H1 (cell line): ENCODE results near the gene GLRB. TPM values are rescaled to one million over a fixed set of nuclear protein-coding genes. Genes with fewer than 3 reads are reported as not detected.

Experiments used
- CTCF ChIA-PET: fragments of 300-600 bp; sonication (Branson Sonifier 250); formaldehyde crosslinking; loops from one replicate; lab custom pipeline; 2021; ENCODE audit not compliant: partially characterized antibody; lab: Charles Lee
- POLR2A ChIA-PET: fragments of 300-600 bp; sonication (Branson Sonifier 250); formaldehyde crosslinking; loops from one replicate; lab custom pipeline; 2021; ENCODE audit warnings: inconsistent platforms; ENCODE audit not compliant: partially characterized antibody; lab: Charles Lee
- DNase-seq, 2 experiments: peaks; one replicate each; pipeline versions ENCODE4 v3.0.0 to v3.0.0-alpha.2; 2010 to 2022; ENCODE audit warnings: low spot score in 2 of 2, low read depth in 1 of 2, mixed read lengths in 1 of 2
- FAIRE-seq: peaks from 2 replicates; lab custom pipeline; 2011; peaks lifted over from hg19 to GRCh38; lab: Jason Lieb, UNC
- H2AFZ ChIP-seq: 2 replicates; pipeline ENCODE4 v1.8.1; 2012; ENCODE audit warnings: low read length, inconsistent platforms
- H2AK5ac ChIP-seq: 2 replicates; pipeline ENCODE4 v1.6.1; 2013; ENCODE audit warnings: low read depth, low read length
- H2BK120ac ChIP-seq: replicated peaks from 2 replicates; pipeline ENCODE3; 2013; ENCODE audit warnings: low read depth, low read length, inconsistent platforms
- H2BK12ac ChIP-seq: 2 replicates; pipeline ENCODE4 v1.6.1; 2013; ENCODE audit warnings: low read depth, low read length
- H2BK15ac ChIP-seq: 2 replicates; pipeline ENCODE4 v1.6.1; 2013; ENCODE audit warnings: low read length
- H2BK20ac ChIP-seq: 2 replicates; pipeline ENCODE4 v1.6.1; 2013; ENCODE audit warnings: low read length
- H2BK5ac ChIP-seq: 2 replicates; pipeline ENCODE4 v1.6.1; 2013; ENCODE audit warnings: low read depth, low read length
- H3K14ac ChIP-seq: 2 replicates; pipeline ENCODE4 v1.6.1; 2013; ENCODE audit warnings: inconsistent platforms; ENCODE audit not compliant: insufficient read length
- H3K18ac ChIP-seq: 2 replicates; pipeline ENCODE4 v1.6.1; 2013; ENCODE audit warnings: low read length; ENCODE audit errors: extremely low read depth
- H3K23ac ChIP-seq: 2 replicates; pipeline ENCODE4 v1.6.1; 2013; ENCODE audit warnings: inconsistent platforms; ENCODE audit not compliant: insufficient read length
- H3K23me2 ChIP-seq: 2 replicates; pipeline ENCODE4 v1.6.1; 2013; ENCODE audit warnings: low read depth, low read length
- H3K27ac ChIP-seq: 2 replicates; pipeline ENCODE4 v1.6.1; 2011; ENCODE audit warnings: low read depth, low read length, inconsistent platforms
- H3K27me3 ChIP-seq, 4 experiments: replicated peaks in 1 of 4; 1 replicate in 1 of 4; 2 replicates in 3 of 4; pipeline versions ENCODE4 v1.6.1 to v1.8.1; 2011 to 2013; ENCODE audit warnings: low read length in 3 of 4, mild to moderate bottlenecking in 3 of 4, inconsistent platforms in 2 of 4, mixed read lengths in 2 of 4, moderate library complexity in 1 of 4; ENCODE audit not compliant: control insufficient read depth in 3 of 4, insufficient read depth in 3 of 4; ENCODE audit errors: extremely low read depth in 1 of 4
- H3K36me3 ChIP-seq, 4 experiments: 2 replicates each; pipeline versions ENCODE4 v1.6.1 to v1.8.1; 2011 to 2013; ENCODE audit warnings: mild to moderate bottlenecking in 4 of 4, low read length in 3 of 4, moderate library complexity in 2 of 4, control low read depth in 1 of 4, inconsistent platforms in 1 of 4; ENCODE audit not compliant: insufficient read depth in 4 of 4, control insufficient read depth in 2 of 4
- H3K4ac ChIP-seq: replicated peaks from 2 replicates; pipeline ENCODE3; 2013; ENCODE audit warnings: low read length, low read depth, mixed read lengths, inconsistent platforms; ENCODE audit not compliant: insufficient read length
- H3K4me1 ChIP-seq, 4 experiments: replicated peaks in 1 of 4; 1 replicate in 1 of 4; 2 replicates in 3 of 4; pipeline versions ENCODE4 v1.6.1 to v1.8.1; 2011 to 2013; ENCODE audit warnings: low read length in 3 of 4, inconsistent platforms in 2 of 4, mixed read lengths in 1 of 4; ENCODE audit not compliant: insufficient read depth in 4 of 4, control insufficient read depth in 3 of 4
- H3K4me2 ChIP-seq, 2 experiments: 2 replicates each; pipeline versions ENCODE4 v1.6.1 to v1.8.1; 2011 to 2013; ENCODE audit warnings: low read depth in 2 of 2, low read length in 2 of 2, control low read depth in 1 of 2, inconsistent platforms in 1 of 2, mild to moderate bottlenecking in 1 of 2; ENCODE audit not compliant: insufficient read depth in 1 of 2
- H3K4me3 ChIP-seq, 4 experiments: fragments of 200-600, 300-600 bp in 1 of 4; sonication (generic), shearing (Covaris generic), sonication (Bioruptor Twin) in 1 of 4; 2 replicates each; pipeline versions ENCODE4 v1.5.1 to v1.8.1; 2011 to 2016; ENCODE audit warnings: low read length in 4 of 4, low read depth in 3 of 4, control low read depth in 2 of 4, inconsistent platforms in 2 of 4, mild to moderate bottlenecking in 2 of 4, mixed read lengths in 1 of 4, moderate library complexity in 1 of 4; ENCODE audit not compliant: insufficient read depth in 2 of 4; ENCODE audit errors: extremely low read depth in 1 of 4
- H3K56ac ChIP-seq: replicated peaks from 2 replicates; pipeline ENCODE3; 2013; ENCODE audit warnings: low read depth, mild to moderate bottlenecking, mixed read lengths, low read length, inconsistent platforms; ENCODE audit not compliant: insufficient read length
- H3K79me1 ChIP-seq: 2 replicates; pipeline ENCODE4 v1.6.1; 2013; ENCODE audit warnings: low read depth, low read length, control low read depth
- H3K79me2 ChIP-seq, 2 experiments: 2 replicates each; pipeline versions ENCODE4 v1.6.1 to v1.8.1; 2012 to 2013; ENCODE audit warnings: low read length in 2 of 2, mild to moderate bottlenecking in 2 of 2, inconsistent platforms in 1 of 2; ENCODE audit not compliant: insufficient read depth in 2 of 2, control insufficient read depth in 1 of 2
- H3K9ac ChIP-seq, 4 experiments: replicated peaks in 1 of 4; 1 replicate in 1 of 4; 2 replicates in 3 of 4; pipeline versions ENCODE4 v1.6.1 to v1.8.1; 2011 to 2013; ENCODE audit warnings: low read depth in 3 of 4, low read length in 3 of 4, control low read depth in 2 of 4, mild to moderate bottlenecking in 2 of 4, moderate library complexity in 2 of 4, inconsistent platforms in 1 of 4; ENCODE audit errors: extremely low read depth in 1 of 4
- H3K9me3 ChIP-seq, 2 experiments: 2 replicates each; pipeline versions ENCODE4 v1.6.1 to v1.8.1; 2012 to 2013; ENCODE audit warnings: mild to moderate bottlenecking in 2 of 2, moderate library complexity in 2 of 2, control low read depth in 1 of 2, inconsistent platforms in 1 of 2, low read depth in 1 of 2, low read length in 1 of 2, mixed read lengths in 1 of 2; ENCODE audit not compliant: insufficient read depth in 2 of 2
- H4K20me1 ChIP-seq, 2 experiments: replicated peaks in 1 of 2; 2 replicates each; pipeline versions ENCODE3 to v1.8.1; 2011 to 2013; ENCODE audit warnings: inconsistent platforms in 2 of 2, low read length in 2 of 2, mild to moderate bottlenecking in 1 of 2; ENCODE audit not compliant: insufficient read depth in 2 of 2, control insufficient read depth in 1 of 2
- H4K5ac ChIP-seq: 2 replicates; pipeline ENCODE4 v1.6.1; 2013; ENCODE audit warnings: low read length, low read depth, mixed read lengths, inconsistent platforms; ENCODE audit not compliant: insufficient read length
- H4K8ac ChIP-seq: 2 replicates; pipeline ENCODE4 v1.8.0; 2013; ENCODE audit warnings: mild to moderate bottlenecking, moderate library complexity, low read length, inconsistent platforms; ENCODE audit not compliant: insufficient read depth; ENCODE audit errors: extremely low read depth
- H4K91ac ChIP-seq: replicated peaks from 2 replicates; pipeline ENCODE3; 2013; ENCODE audit warnings: low read length, mixed read lengths, inconsistent platforms; ENCODE audit not compliant: insufficient read length
- ASH2L ChIP-seq: fragments of 200-600, 300-600 bp; sonication (generic); IDR thresholded peaks from one replicate; pipeline ENCODE4 v1.7.1; 2017; ENCODE audit warnings: low read length
- GTF2F1 ChIP-seq: IDR thresholded peaks from 2 replicates; pipeline ENCODE4 v1.6.1; 2012; ENCODE audit warnings: low read depth, low read length, improper control_type of control experiment, borderline replicate concordance
- SUZ12 ChIP-seq: fragments of 200-600 bp; sonication (generic); IDR thresholded peaks from 2 replicates; pipeline ENCODE4 v1.6.1; 2012; ENCODE audit warnings: mild to moderate bottlenecking, inconsistent platforms, low read length, moderate library complexity, mixed read lengths
- TAF1 ChIP-seq: IDR thresholded peaks from 2 replicates; pipeline ENCODE4 v1.6.1; 2011; ENCODE audit warnings: mild to moderate bottlenecking, low read depth, low read length
- YY1 ChIP-seq: IDR thresholded peaks from 2 replicates; pipeline ENCODE4 v1.6.1; 2011; ENCODE audit warnings: low read depth, mild to moderate bottlenecking, low read length
- WGBS, 2 experiments: shearing (Covaris generic) in 1 of 2; methylation state at CpG; one replicate each; pipeline versions ENCODE4 v1.1.6 to v1.1.7; 2013 to 2015; ENCODE audit warnings: low lambda C conversion rate in 2 of 2, mixed read lengths in 2 of 2, inconsistent platforms in 1 of 2, low coverage in 1 of 2, missing lambda C conversion rate in 1 of 2; ENCODE audit not compliant: insufficient replicate concordance in 2 of 2, insufficient coverage in 1 of 2, insufficient read length in 1 of 2; ENCODE audit errors: extremely low coverage in 1 of 2, missing lambda C conversion rate in 1 of 2; 5-methylcytosine and 5-hydroxymethylcytosine counted together
- polyA plus RNA-seq, 7 experiments: library from polyadenylated mRNA; depleted of rRNA in 3 of 7; stranded (reverse) in 5 of 7; unstranded in 2 of 7; fragments of >200 nt in 5 of 7; fragments of 200-250 nt in 2 of 7; gene quantifications; 1 replicate in 5 of 7; 2 replicates in 1 of 7; 4 replicates in 1 of 7; pipeline versions ENCODE4 v1.2.1 to v1.2.3, GENCODE V29; 2011 to 2013; ENCODE audit warnings: missing spikeins in 2 of 7, mixed read lengths in 2 of 7
- total RNA-seq: library from RNA; stranded (reverse); fragmentation: NEBNext Ultra II Directional; extraction: Animal tissue kit (Norgen Biotek cat#: 25700); gene quantifications from 2 replicates; pipeline ENCODE4 v1.2.1, GENCODE V29; 2021

Gene GLRB
- total and polyA plus RNA-seq, 2 of the 8 experiments (the other 6 are each of a cell fraction or from before 2014, with no cell fraction given): 0.33 to 1.1 TPM

- 8% methylated on average over 24 of the region's 24 CpGs; no CpG with 5 or more reads in 1 of the 2 experiments for WGBS, 2 experiments
- Histone ChIP-seq H3K18ac (no peak overlapping the region), H3K14ac (no peak overlapping the region), H2AFZ (0 out of 2 replicates have a peak overlapping the region, but pooled peaks have one; percentile 67), H3K27me3 (peaks cover 22 to 48% (median 40%) of the 10 kb centered on the region in 4 experiments), H4K8ac (no peak overlapping the region; the same call in 1 of the 2 replicates), H3K23ac (no peak overlapping the region), H2BK5ac (no peak overlapping the region), H3K4me1 (peaks cover 0 to 9% (median 3%) of the 10 kb centered on the region in 4 experiments; a peak in 1 of 7 replicates), H4K20me1 (peaks cover 2 to 4% of the 10 kb centered on the region in 2 experiments), H3K23me2 (peaks cover 16% of the 10 kb centered on the region; the same call in 1 of the 2 replicates), H3K36me3 (no peaks in the 10 kb centered on the region), H3K4me3 (peak overlapping the region; percentile 55 to 81 (median 80)), H2BK120ac (no peak overlapping the region), H3K79me2 (no peaks in the 10 kb centered on the region), H3K9ac (no peak overlapping the region), H3K9me3 (no peaks in the 10 kb centered on the region), H3K27ac (no peak overlapping the region), H2BK20ac (no peak overlapping the region), H4K5ac (no peak overlapping the region), H3K4ac (no peak overlapping the region), H2AK5ac (no peak overlapping the region), H3K4me2 (peak overlapping the region; percentile 91 to 96), H2BK12ac (no peak overlapping the region), H4K91ac (no peak overlapping the region), H3K56ac (no peak overlapping the region), H3K79me1 (no peaks in the 10 kb centered on the region), H2BK15ac (no peak overlapping the region)
- peak in 1 of 2 experiments; percentile 49 for DNase-seq
- TF ChIP-seq TAF1 (no peak), ASH2L (peak; percentile 1), SUZ12 (peak; percentile 67; the same call in 1 of the 2 replicates), GTF2F1 (no peak), YY1 (no peak)
- FAIRE-seq: no peak
- CTCF ChIA-PET: interaction anchor here (0.5 to 1.7 kb wide), 8 partner anchors 17 to 274 kb away, joined by 3 to 5 read pairs (median 4); no protein-coding TSS in a partner anchor
- POLR2A ChIA-PET: no interaction called here
These were observed 145.5 kb downstream of the GLRB start for GRCh38 chr4:157221426-157221894.
